Endothelial cell of umbilical vein (primary cell): ENCODE results near the gene FUT7. TPM values are rescaled to one million over a fixed set of nuclear protein-coding genes. Genes with fewer than 3 reads are reported as not detected.

ENCODE experiments used
- BruUV-seq: library from RNA; stranded (reverse); fragments of 400-500 nt; replicated peaks from 2 replicates; lab custom pipeline; 2021; lab: Mats Ljungman, UMichigan
- CTCF ChIA-PET: fragments of 300-600, 350-600 bp; sonication (Branson Sonifier 250); formaldehyde crosslinking; loops from one replicate; lab custom pipeline; 2021; ENCODE audit warnings: antibody characterized with exemption, inconsistent platforms; lab: Charles Lee
- POLR2A ChIA-PET: fragments of 300-600, 350-600 bp; sonication (Branson Sonifier 250); formaldehyde crosslinking; loops from one replicate; lab custom pipeline; 2021; ENCODE audit warnings: antibody characterized with exemption, inconsistent platforms; lab: Charles Lee
- DNase-seq: peaks from one replicate; pipeline ENCODE4 v3.0.0-alpha.2; 2011; ENCODE audit warnings: low read depth, low spot score
- FAIRE-seq: peaks from 2 replicates; lab custom pipeline; 2011; peaks lifted over from hg19 to GRCh38; lab: Jason Lieb, UNC
- H2AFZ ChIP-seq: 2 replicates; pipeline ENCODE4 v1.6.0; 2012; ENCODE audit warnings: low read depth, low read length, control low read depth, inconsistent platforms
- H3K27ac ChIP-seq: 2 replicates; pipeline ENCODE4 v1.5.1; 2011; ENCODE audit warnings: low read depth, mild to moderate bottlenecking, control low read depth, low read length, moderate library complexity; ENCODE audit not compliant: insufficient read depth
- H3K27me3 ChIP-seq, 2 experiments: 2 replicates each; pipeline versions ENCODE4 v1.6.0 to v1.6.1; 2011; ENCODE audit warnings: low read length in 2 of 2, mixed read lengths in 1 of 2; ENCODE audit not compliant: control insufficient read depth in 2 of 2, insufficient read depth in 2 of 2
- H3K36me3 ChIP-seq, 2 experiments: 2 replicates in 1 of 2; 3 replicates in 1 of 2; pipeline ENCODE4 v1.5.1; 2011; ENCODE audit warnings: low read length in 2 of 2, mild to moderate bottlenecking in 1 of 2, moderate library complexity in 1 of 2; ENCODE audit not compliant: control insufficient read depth in 2 of 2, insufficient read depth in 2 of 2; ENCODE audit errors: extremely low read depth in 1 of 2
- H3K4me1 ChIP-seq: 3 replicates; pipeline ENCODE4 v1.5.1; 2011; ENCODE audit warnings: mild to moderate bottlenecking, low read length; ENCODE audit not compliant: control insufficient read depth, insufficient read depth; ENCODE audit errors: extremely low read depth
- H3K4me2 ChIP-seq: 2 replicates; pipeline ENCODE4 v1.6.1; 2011; ENCODE audit warnings: low read length, control low read depth, mixed read lengths; ENCODE audit not compliant: insufficient read depth
- H3K4me3 ChIP-seq, 3 experiments: fragments of 200-600 bp in 1 of 3; sonication (generic), shearing (Covaris generic) in 1 of 3; replicated peaks in 1 of 3; 2 replicates each; pipeline ENCODE4 v1.5.1; 2011 to 2016; ENCODE audit warnings: control low read depth in 3 of 3, low read length in 3 of 3, mild to moderate bottlenecking in 2 of 3, inconsistent platforms in 1 of 3, low read depth in 1 of 3, moderate library complexity in 1 of 3; ENCODE audit not compliant: insufficient read depth in 1 of 3
- H3K79me2 ChIP-seq: 2 replicates; pipeline ENCODE4 v1.6.0; 2012; ENCODE audit warnings: low read length, inconsistent platforms; ENCODE audit not compliant: control insufficient read depth, insufficient read depth
- H3K9ac ChIP-seq: replicated peaks from 2 replicates; pipeline ENCODE3; 2011; ENCODE audit warnings: low read length, control low read depth; ENCODE audit not compliant: insufficient read depth; ENCODE audit errors: extremely low read depth
- H3K9me1 ChIP-seq: replicated peaks from 3 replicates; pipeline ENCODE4 v1.6.0; 2011; ENCODE audit warnings: mild to moderate bottlenecking, low read length; ENCODE audit not compliant: control insufficient read depth, insufficient read depth; ENCODE audit errors: extremely low read depth
- H3K9me3 ChIP-seq: replicated peaks from 2 replicates; pipeline ENCODE4 v1.5.1; 2012; ENCODE audit warnings: low read length, inconsistent platforms; ENCODE audit not compliant: control insufficient read depth, insufficient read depth
- H4K20me1 ChIP-seq: replicated peaks from 2 replicates; pipeline ENCODE3; 2011; ENCODE audit warnings: mild to moderate bottlenecking, low read length; ENCODE audit not compliant: control insufficient read depth, insufficient read depth; ENCODE audit errors: extremely low read depth
- CTCF ChIP-seq, 2 donors: IDR thresholded peaks; 1 replicate in 1 of 2; 2 replicates in 1 of 2; pipeline ENCODE4 v1.5.1; 2011; ENCODE audit warnings: low read length in 2 of 2, mild to moderate bottlenecking in 2 of 2, moderate library complexity in 2 of 2, control low read depth in 1 of 2, inconsistent platforms in 1 of 2, low read depth in 1 of 2; ENCODE audit not compliant: insufficient read depth in 1 of 2; ENCODE audit errors: extremely low read depth in 1 of 2
- EZH2 ChIP-seq: IDR thresholded peaks from 2 replicates; pipeline ENCODE4 v1.6.1; 2012; ENCODE audit warnings: borderline replicate concordance, low read depth, mild to moderate bottlenecking, moderate library complexity, low read length, inconsistent platforms; ENCODE audit not compliant: severe bottlenecking
- FOS ChIP-seq: IDR thresholded peaks from 2 replicates; pipeline ENCODE4 v1.6.1; 2011; ENCODE audit warnings: mild to moderate bottlenecking, low read length, moderate library complexity, borderline replicate concordance; ENCODE audit not compliant: insufficient read depth
- GATA2 ChIP-seq: IDR thresholded peaks from 2 replicates; pipeline ENCODE4 v1.7.0; 2011; ENCODE audit warnings: low read depth, mild to moderate bottlenecking, moderate library complexity, mixed read lengths, low read length; ENCODE audit not compliant: insufficient read length, insufficient read depth
- JUN ChIP-seq: IDR thresholded peaks from 2 replicates; pipeline ENCODE4 v1.6.1; 2011; ENCODE audit warnings: borderline replicate concordance, low read depth; ENCODE audit not compliant: insufficient read length, insufficient read depth
- MAX ChIP-seq: IDR thresholded peaks from 2 replicates; pipeline ENCODE4 v1.6.1; 2011; ENCODE audit not compliant: insufficient read depth, insufficient read length
- MYC ChIP-seq: IDR thresholded peaks from one replicate; pipeline ENCODE4 v1.6.1; 2011; ENCODE audit warnings: mild to moderate bottlenecking, low read depth, low read length
- POLR2A ChIP-seq: IDR thresholded peaks from 2 replicates; pipeline ENCODE4 v1.6.1; 2012; ENCODE audit warnings: low read depth, mild to moderate bottlenecking, control low read depth, low read length
- POLR2AphosphoS5 ChIP-seq: IDR thresholded peaks from 2 replicates; pipeline ENCODE4 v1.6.1; 2012; ENCODE audit warnings: low read depth, mild to moderate bottlenecking, control low read depth, low read length, moderate library complexity; ENCODE audit not compliant: insufficient read depth
- dilution Hi-C: fragments of 300-500 bp; cut with MboI; formaldehyde crosslinking; loops from one replicate; pipeline ENCODE4 v1.15.0; 2019; ENCODE audit warnings: low sequenced_read_pairs; ENCODE audit not compliant: extremely low pct_ligation_motif_present
- intact Hi-C: fragments of 100-400 bp; cut with micrococcal nuclease; formaldehyde crosslinking; loops from one replicate; pipeline ENCODE4 v1.10.0; 2022
- polyA plus RNA-seq, 4 experiments: library from polyadenylated mRNA; depleted of rRNA in 3 of 4; stranded (reverse) in 3 of 4; unstranded in 1 of 4; fragments of >200 nt; gene quantifications; 2 replicates each; pipeline versions ENCODE4 v1.2.1 to v1.2.3, GENCODE V29; 2011 to 2012; ENCODE audit warnings: missing spikeins in 1 of 4
- total RNA-seq: library from RNA; stranded (reverse); gene quantifications from 2 replicates; pipeline ENCODE4 v1.2.3, GENCODE V29; 2021

Gene FUT7
- total and polyA plus RNA-seq, 2 donors (not counting 3 experiments of a cell fraction or from before 2014, with no cell fraction given) = not detected

- Histone ChIP-seq H3K9ac (no peak overlapping the region), H3K27ac (no peak overlapping the region), H3K4me1 (peaks cover 10% of the 10 kb centered on the region), H3K4me3 (no peak overlapping the region), H3K79me2 (peaks cover 6% of the 10 kb centered on the region), H3K9me3 (no peaks in the 10 kb centered on the region), H3K4me2 (no peak overlapping the region), H3K9me1 (no peaks in the 10 kb centered on the region), H3K27me3 (no peaks in the 10 kb centered on the region), H2AFZ (no peak overlapping the region), H3K36me3 (peaks cover 0 to 7% of the 10 kb centered on the region in 2 experiments), H4K20me1 (no peaks in the 10 kb centered on the region)
- POLR2A ChIA-PET = no interaction called here
- intact Hi-C loops (no loop called here), dilution Hi-C loops (no loop called here)
- CTCF ChIA-PET = interaction anchor here (2.9 kb wide), 1 partner anchor 11 kb away, joined by 13 read pairs; no protein-coding TSS in a partner anchor
- FAIRE-seq (no peak), DNase-seq (no peak)
- no TSS peak for BruUV-seq
- TF ChIP-seq EZH2 (no peak), MAX (no peak), FOS (no peak), JUN (no peak), POLR2A (no peak), CTCF (IDR thresholded peaks at IDR 0.05; ENCODE audit: extremely low read depth in 1 of 2, insufficient read depth in 1 of 2, low read depth in 1 of 2, low read length in 2 of 2) (no peak), GATA2 (no peak), MYC (no peak), POLR2AphosphoS5 (no peak)
These were observed 42.9 kb upstream of the FUT7 start for GRCh38 chr9:137074657-137075274.
